ENCODE data around the gene ZMYM4.

DNA sequence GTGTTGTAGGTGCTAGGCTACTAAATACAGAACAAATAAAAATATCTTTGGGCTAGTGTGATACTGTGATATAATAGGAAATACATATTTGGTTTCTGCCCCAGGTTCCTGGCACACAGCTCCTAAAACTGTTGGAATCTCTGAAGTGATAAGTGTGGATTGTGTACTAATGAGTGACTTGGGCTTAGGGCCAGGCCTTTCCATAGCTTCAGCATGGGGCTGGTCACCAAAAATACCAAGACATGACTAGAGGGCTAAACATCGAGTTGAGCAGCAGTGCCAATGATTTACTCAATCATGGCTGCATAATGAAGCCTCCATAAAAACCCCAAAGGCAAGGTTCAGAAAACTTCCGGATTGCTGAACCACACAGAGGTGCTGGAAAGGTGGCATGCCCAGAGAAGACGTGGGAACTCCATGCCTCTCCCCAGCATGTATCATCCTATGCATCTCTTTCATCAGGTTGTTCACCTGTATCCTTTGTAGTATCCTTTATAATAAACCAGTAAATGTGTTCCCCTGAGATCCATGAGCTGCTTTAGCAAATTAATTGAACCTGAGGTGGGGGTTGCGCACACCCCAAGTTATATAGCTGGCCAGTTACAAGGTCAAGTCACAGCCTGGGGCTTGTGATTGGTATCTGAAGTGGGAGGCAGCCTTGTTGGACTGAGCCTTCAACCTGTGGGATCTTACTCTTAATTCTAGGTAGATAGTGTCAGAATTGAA, 51.6 kb downstream of the ZMYM4 start:
- no peak for TF ChIP-seq EZH2 (IDR thresholded peaks at IDR 0.05; ENCODE audit: insufficient read depth, poor library complexity, severe bottlenecking)
- no peak for TF ChIP-seq EZH2phosphoT487 (IDR thresholded peaks at IDR 0.05; ENCODE audit: insufficient read depth, low read depth)

All from GM23248 (cell line).